ENCODE results near the gene RAB3D. TPM values are rescaled to one million over a fixed set of nuclear protein-coding genes. Genes with fewer than 3 reads are reported as not detected.
"Not testable (repeated sequence)": the region's sequence is repeated elsewhere in the genome, so short reads cannot be mapped to it uniquely, and the experiment has no call there.

The RAB3D gene
- total RNA-seq, 3 donors from 2014 or later, result 4.0 to 4.5 (median 4.3) TPM

DNA sequence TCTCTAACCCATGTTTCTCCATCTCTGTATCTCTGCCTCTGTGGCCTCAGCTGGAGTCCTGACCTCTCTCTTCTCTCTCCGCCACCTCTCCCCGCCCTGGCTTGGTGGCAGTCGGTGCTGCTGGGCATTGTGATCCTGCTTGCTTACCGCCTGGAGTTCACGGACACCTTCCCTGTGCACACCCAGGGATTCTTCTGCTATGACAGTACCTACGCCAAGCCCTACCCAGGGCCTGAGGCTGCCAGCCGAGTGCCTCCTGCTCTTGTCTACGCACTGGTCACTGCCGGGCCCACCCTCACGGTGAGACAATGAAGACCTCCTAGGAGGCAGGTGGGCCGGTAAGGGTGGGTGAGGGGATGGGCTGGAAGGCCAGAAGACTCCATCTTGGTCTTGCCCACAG, 20.0 kb upstream of the RAB3D start:
- Mint-ChIP-seq H3K4me1 (ENCODE audit: low read depth) (peaks cover 10% of the 10 kb centered on the region), H3K36me3 (ENCODE audit: insufficient read depth) (peaks cover under 1% of the 10 kb centered on the region), H3K9me3 (no peaks in the 10 kb centered on the region)

DNA sequence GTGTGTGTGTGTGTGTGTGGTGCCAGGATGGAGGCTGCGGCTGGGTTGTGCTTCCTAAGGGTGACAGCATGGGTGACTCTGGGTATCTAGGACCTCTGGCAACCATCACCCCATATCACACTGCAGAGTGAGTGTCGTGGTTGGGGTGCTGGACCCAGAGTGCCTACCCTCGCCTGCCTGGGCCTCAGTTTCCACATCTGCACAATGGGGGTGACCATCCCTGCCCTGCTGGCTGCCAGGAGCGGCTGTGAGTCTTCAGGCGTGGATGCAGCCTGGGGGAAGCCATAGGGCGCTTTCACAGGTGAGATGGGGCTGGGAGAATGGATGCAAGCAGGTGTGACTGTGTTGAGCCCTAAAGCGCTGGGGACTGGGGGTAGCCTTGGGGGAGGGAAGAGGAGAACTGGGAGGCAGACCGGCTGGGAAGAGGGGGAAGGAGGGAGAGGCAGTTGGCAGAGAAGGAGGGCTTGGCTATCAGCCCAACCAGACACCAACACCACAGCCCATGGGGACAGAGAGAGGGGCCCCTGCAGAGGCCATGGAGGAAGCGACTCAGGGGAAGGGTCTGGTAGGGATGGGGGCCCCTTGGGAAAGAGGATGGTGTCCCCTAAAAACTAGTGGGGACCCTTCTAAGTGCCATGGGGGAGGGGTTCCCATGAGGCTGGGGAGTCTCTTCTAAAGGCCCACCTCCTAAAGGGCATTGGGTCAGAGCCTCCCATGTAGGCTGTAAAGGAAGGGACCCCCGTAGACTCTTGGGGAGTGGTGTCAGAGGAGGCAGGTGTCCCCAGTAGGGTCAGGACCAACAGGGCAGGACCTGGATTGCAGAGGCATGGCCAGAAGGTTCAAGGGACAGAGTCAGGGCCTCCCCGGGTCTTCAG, 17.5 kb upstream of the RAB3D start:
- no peak for DNase-seq
- Mint-ChIP-seq H3K9me3 (no peaks in the 10 kb centered on the region), H3K4me3 (no peak overlapping the region), H3K4me1 (ENCODE audit: low read depth) (peaks cover 10% of the 10 kb centered on the region), H3K36me3 (ENCODE audit: insufficient read depth) (no peaks in the 10 kb centered on the region), H3K27me3 (ENCODE audit: low read depth) (peaks cover 5% of the 10 kb centered on the region)
- no peak for ATAC-seq

More for the DNA sequence above, 20.0 kb upstream of the RAB3D start:
- no peak for DNase-seq
- ATAC-seq, result no peak
- Mint-ChIP-seq H3K27me3 (ENCODE audit: low read depth) (peaks cover 5% of the 10 kb centered on the region), H3K4me3 (no peak overlapping the region)

DNA sequence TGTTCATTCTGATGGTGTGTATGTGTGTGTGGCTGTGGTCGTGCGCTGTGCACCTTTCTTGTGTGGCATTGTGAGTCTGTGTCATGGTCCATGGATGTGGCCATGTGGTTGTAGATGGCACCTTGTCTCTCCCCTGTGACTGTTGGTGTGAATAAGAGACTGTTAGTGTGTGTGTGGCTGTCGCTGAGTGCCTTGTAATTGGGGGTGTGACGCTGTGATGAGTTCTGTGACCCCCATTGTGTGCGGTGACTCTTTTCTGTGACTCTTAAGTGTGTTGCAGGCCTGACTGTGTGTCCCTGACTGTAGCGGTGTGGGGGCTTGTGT, 16.6 kb upstream of the RAB3D start:
- Mint-ChIP-seq H3K9me3 (no peaks in the 10 kb centered on the region), H3K4me3 (peak overlapping the region; percentile 64), H3K36me3 (ENCODE audit: insufficient read depth) (no peaks in the 10 kb centered on the region), H3K4me1 (ENCODE audit: low read depth) (peaks cover 10% of the 10 kb centered on the region), H3K27me3 (ENCODE audit: low read depth) (peaks cover 5% of the 10 kb centered on the region)
- ATAC-seq (no peak), DNase-seq (no peak)

DNA sequence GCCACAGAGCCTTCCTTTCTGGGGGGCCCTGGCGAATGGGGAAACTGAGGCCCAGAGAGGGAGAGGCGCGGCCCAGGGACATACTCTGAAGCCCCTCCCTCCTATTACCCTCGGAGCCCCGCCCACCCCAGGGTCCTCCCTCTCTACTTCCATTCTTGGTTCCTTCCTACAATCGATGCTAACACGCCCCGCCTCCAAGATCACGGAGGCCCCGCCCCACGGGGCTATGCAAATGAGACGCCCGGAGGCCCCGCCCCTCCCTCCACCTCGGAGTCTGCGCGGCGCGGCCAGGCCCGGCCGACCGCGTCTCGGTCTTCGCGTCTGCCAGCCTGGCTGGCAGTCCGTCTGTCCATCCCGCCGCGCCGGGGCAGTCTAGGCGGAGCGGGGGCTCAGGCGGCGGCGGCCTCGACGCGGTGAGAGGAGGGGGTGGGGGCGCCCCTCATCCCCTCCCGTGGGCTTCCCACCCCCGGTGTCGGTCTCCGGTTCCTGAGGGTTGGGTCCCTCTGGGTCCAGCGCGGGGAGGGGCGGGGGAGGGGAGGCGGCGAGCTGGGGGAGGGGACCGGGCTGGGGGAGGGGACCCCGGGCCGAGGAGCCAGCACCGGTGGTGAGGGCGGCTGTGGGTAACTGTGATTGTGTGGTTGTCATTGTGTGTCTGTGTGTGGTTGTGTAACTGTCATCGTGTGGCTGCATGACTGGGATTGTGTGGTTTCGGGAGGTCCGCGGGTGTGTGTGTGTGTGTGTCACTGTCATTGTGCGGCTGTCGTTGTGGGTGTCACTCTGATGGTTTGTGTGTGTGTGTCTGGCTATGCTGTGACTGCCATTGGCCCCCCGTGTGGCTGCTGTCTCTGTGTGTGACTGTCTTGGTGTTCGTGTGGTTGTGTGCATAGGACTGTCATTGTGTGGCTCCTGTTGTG, 16.0 kb upstream of the RAB3D start, which contains the start of gene PLPPR2:
PLPPR2 (plus strand) TSS at position 273 of the 914 bp plus-strand sequence. CDS start 2,242 bp downstream, outside the sequence.
- DNase-seq (peak; percentile 74), ATAC-seq (peak; percentile 95 to 96)
- no peaks in the 10 kb centered on the region for H3K9me3 Mint-ChIP-seq
- H3K27me3 Mint-ChIP-seq (ENCODE audit: low read depth), result peaks cover 5% of the 10 kb centered on the region
- H3K4me3 Mint-ChIP-seq, result peak within 1 kb of the TSS; percentile 64
- peaks cover 10% of the 10 kb centered on the region for H3K4me1 Mint-ChIP-seq (ENCODE audit: low read depth)
- no peaks in the 10 kb centered on the region for H3K36me3 Mint-ChIP-seq (ENCODE audit: insufficient read depth)

DNA sequence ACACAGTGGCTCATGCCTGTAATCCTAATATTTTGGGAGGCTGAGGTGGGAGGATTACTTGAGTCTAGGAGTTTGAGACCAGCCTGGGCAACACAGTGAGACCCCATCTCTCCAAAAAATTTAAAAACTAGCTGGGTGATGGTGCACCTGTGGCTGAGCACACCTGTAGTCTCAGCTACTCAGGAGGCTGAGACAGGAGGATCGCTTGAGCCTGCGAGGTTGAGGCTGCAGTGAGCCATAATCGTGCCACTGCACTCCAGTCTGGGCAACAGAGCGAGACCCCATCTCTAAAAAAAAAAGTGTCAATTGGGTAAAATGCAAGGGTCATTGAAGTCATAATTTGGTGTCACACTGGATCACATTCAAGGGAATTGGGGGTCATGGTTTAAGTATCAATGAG, 14.6 kb upstream of the RAB3D start:
- H3K4me3 Mint-ChIP-seq; H3K36me3 Mint-ChIP-seq (ENCODE audit: insufficient read depth); H3K27me3 Mint-ChIP-seq (ENCODE audit: low read depth); ATAC-seq; DNase-seq; H3K4me1 Mint-ChIP-seq (ENCODE audit: low read depth); H3K9me3 Mint-ChIP-seq: not testable (repeated sequence)

DNA sequence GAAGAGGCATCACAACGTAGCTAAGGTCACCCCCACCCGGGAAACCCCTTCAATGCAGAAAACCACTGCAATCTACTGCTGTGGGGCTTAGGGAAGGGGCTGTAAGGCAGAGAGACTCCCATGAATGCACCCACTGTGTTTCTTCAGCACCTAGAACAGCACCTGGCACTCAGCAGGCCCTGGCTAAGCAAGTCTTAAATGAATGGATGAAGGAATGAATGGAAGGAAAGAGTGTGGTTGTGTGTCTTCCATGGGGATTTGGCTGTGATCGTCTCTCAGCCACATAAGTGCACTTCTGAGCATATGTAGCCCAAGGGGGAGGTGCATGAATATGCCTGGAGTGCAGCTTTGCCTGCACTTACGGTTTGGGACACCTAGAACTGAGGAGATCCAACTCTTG, 9.7 kb upstream of the RAB3D start:
- peaks cover 26% of the 10 kb centered on the region for H3K4me1 Mint-ChIP-seq (ENCODE audit: low read depth)
- DNase-seq, result no peak
- ATAC-seq, result no peak
- H3K9me3 Mint-ChIP-seq, result no peaks in the 10 kb centered on the region
- H3K27me3 Mint-ChIP-seq (ENCODE audit: low read depth), result no peaks in the 10 kb centered on the region
- no peak overlapping the region for H3K4me3 Mint-ChIP-seq
- H3K36me3 Mint-ChIP-seq (ENCODE audit: insufficient read depth), result peaks cover 2% of the 10 kb centered on the region

DNA sequence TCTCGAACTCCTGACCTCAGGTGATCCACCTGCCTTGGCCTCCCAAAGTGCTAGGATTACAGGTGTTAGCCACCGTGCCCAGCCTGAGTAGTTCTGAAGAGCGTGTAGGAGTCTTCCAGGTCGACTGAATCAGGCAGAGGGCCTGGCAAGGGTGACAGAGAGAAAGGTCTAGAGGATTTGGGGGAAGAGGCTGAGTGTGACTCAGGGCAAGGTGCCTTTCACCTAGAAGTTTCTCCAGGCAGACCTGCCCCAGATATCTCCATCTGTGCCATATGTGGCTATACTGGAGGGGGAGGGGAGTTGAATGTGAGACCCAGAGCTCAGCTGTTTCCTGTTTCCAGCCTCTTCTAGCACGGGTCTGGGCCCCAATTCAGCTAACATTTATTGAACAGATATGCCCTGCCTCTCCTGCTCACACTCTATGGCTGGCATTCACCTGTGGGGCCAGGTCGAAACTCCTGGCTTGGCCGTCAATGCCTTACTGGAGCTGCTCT, 8.1 kb upstream of the RAB3D start:
- H3K27me3 Mint-ChIP-seq (ENCODE audit: low read depth), result no peaks in the 10 kb centered on the region
- DNase-seq (no peak), ATAC-seq (no peak)
- peaks cover 2% of the 10 kb centered on the region for H3K36me3 Mint-ChIP-seq (ENCODE audit: insufficient read depth)
- peak overlapping the region; percentile 97 for H3K4me3 Mint-ChIP-seq
- H3K4me1 Mint-ChIP-seq (ENCODE audit: low read depth), result peaks cover 26% of the 10 kb centered on the region
- no peaks in the 10 kb centered on the region for H3K9me3 Mint-ChIP-seq

DNA sequence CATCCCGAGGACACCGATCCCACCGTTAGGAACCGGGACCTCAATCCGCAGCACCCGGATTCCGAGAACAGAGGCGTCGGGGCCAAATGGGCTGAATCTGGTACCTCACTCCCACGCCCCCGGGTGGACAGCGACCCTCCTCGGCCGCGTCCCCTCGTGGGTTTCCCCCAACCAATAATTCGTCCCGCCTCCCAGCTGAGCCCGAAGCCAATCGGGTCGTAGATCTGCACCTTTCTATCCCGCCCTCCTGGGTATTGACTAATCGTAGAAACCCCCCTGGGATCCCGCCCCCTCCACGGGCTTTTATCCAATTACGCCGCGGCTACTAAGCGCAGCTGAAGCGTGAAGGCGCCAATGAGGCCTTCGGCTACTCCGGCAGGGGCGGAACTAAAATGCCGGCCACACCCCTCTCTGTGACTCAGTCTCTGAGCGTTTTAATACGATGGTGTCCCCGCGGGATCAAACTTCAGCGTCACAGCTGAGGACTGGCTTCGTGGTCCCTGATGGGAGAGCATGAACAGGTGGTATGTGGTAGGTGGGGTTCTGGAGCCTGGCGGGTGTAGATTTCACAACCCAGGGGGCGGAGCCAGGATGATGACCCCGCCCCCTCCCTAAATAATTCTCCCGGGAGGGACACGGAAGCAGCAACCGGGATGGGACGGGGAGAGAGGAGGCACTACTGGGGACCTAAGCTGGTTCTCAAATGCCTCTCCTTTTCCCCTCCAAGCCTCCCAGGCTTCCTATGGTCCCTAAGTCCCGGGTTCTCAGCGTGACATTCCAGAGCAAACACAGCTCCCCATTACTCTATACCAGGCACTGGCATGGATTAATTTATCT, 6.9 kb upstream of the RAB3D start, which contains the start of the genes CCDC159 and TMEM205:
CCDC159 (plus strand) TSS at position 416 of the 837 bp plus-strand sequence; CDS start at position 504, 88 bp downstream.
TMEM205 (minus strand) TSS at position 165 of the 837 bp plus-strand sequence. CDS start 649 bp downstream, outside the sequence.
- Mint-ChIP-seq H3K36me3 (ENCODE audit: insufficient read depth) (peaks cover 2% of the 10 kb centered on the region), H3K4me1 (ENCODE audit: low read depth) (peaks cover 26% of the 10 kb centered on the region), H3K9me3 (no peaks in the 10 kb centered on the region), H3K27me3 (ENCODE audit: low read depth) (no peaks in the 10 kb centered on the region), H3K4me3 (peak within 1 kb of the TSS; percentile 97)
- DNase-seq, result peak; percentile 98
- peak; percentile 99 for ATAC-seq

DNA sequence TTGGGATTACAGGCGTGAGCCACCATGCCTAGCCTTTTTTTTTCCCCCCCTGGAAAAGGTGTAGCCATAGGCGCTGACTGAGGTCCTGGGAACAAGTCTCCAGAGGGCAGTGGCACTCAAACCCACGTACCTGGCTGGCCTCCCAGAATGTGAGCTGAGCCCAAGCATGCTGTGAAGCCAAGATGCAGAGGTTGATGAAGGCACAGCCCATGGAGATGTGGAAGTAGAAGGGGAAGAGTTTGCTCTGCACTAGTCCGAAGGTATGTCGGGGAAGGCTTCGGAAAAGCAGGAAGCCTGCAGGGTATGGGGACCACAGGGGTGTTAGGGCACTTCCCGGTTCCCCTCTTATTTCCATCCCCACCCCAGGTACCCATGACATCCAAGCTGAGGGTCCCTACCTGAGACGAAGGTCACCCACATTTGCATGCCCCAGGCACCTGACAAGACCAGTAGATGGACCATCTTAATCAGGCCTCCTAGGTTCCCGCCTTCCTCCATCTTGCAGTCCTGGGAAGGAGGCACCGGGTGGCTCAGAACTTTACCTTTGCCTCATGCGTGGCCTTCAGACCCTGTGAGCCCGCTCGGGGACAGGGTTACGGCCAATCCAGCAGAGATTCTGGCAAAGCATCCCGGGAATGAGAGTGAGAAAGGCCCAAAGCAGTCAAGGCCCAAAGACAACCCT, 5.8 kb upstream of the RAB3D start:
- no peak for DNase-seq
- peak overlapping the region; percentile 97 for H3K4me3 Mint-ChIP-seq
- no peaks in the 10 kb centered on the region for H3K9me3 Mint-ChIP-seq
- H3K4me1 Mint-ChIP-seq (ENCODE audit: low read depth), result peaks cover 26% of the 10 kb centered on the region
- no peaks in the 10 kb centered on the region for H3K27me3 Mint-ChIP-seq (ENCODE audit: low read depth)
- no peak for ATAC-seq
- peaks cover 2% of the 10 kb centered on the region for H3K36me3 Mint-ChIP-seq (ENCODE audit: insufficient read depth)

DNA sequence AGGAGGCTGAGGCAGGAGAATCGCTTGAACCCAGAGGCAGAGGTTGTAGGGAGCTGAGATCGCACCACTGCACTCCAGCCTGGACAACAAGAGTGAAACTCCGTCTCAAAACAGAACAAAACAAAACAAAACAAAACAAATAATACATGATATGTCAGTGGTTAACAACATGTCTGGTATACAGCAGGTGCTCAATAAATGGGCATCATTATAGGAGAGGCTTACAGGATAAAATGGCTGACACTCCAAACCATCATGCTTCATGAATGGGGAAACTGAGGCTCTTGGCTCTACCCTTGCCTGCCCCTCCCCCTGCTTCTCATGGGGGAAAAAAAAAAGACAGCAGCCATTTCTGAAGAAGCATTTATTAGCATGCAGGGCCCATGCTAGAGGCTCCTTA, 3.0 kb upstream of the RAB3D start:
- DNase-seq (no peak), ATAC-seq (no peak)
- no peaks in the 10 kb centered on the region for H3K36me3 Mint-ChIP-seq (ENCODE audit: insufficient read depth)
- H3K9me3 Mint-ChIP-seq, result no peaks in the 10 kb centered on the region
- no peaks in the 10 kb centered on the region for H3K27me3 Mint-ChIP-seq (ENCODE audit: low read depth)
- H3K4me1 Mint-ChIP-seq (ENCODE audit: low read depth), result peaks cover 43% of the 10 kb centered on the region
- no peak overlapping the region for H3K4me3 Mint-ChIP-seq

DNA sequence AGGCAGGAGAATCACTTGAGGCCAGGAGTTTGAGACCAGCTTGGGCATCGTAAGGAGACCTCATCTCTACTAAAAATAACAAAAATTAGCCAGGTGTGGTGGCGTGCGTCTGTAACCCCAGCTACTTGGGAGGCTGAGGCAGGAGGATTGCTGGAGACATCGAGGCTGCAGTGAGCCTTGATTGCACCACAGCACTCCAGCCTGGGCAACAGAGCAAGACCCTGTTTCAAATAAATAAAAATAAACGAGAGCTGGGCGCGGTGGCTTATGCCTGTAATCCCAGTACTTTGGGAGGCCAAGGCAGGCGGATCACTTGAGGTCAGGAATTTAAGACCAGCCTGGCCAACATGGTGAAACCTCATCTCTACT, 626 bp upstream of the RAB3D start:
- H3K9me3 Mint-ChIP-seq; H3K27me3 Mint-ChIP-seq (ENCODE audit: low read depth); DNase-seq; ATAC-seq: not testable (repeated sequence)
- H3K36me3 Mint-ChIP-seq (ENCODE audit: insufficient read depth), result peaks cover 13% of the 10 kb centered on the region
- peaks cover 27% of the 10 kb centered on the region for H3K4me1 Mint-ChIP-seq (ENCODE audit: low read depth)
- peak overlapping the region; percentile 77 for H3K4me3 Mint-ChIP-seq

DNA sequence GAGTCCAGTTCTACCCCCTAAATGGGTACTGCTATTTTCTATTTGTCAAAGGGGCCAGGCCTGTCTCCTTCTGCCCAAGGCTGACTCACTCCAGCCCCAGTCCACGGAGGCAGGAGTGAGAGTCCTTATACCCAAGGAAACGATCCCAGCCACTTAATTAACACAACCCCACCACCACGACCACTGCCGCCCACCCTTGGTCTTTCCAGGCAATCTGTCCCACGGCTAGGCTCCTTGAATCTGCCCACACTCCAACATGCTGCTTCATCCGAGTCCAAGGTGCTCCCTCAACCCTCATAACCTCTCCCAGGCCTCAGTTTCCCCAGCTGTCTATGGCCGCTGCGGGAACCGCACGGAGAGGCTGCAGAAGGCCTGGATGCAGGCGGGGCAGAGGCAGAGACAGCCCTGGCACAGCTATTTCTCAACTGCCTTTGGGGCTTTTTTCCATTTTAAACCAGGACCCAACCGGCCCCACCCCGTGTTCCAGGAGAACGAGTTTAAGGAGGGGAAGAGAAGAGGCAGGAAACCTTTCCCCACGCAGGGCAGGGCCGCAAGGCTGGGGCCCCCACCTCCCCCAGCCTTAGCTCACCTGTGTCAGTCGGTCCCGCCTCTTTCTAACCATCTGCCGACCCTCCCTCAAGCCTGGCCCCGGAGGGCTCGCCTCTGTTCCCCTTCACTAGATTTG, 746 bp downstream of the RAB3D start:
- peak overlapping the region; percentile 77 for H3K4me3 Mint-ChIP-seq
- H3K36me3 Mint-ChIP-seq (ENCODE audit: insufficient read depth), result peaks cover 18% of the 10 kb centered on the region
- H3K4me1 Mint-ChIP-seq (ENCODE audit: low read depth), result peaks cover 23% of the 10 kb centered on the region
- ATAC-seq (peak in 1 of 2 donors; percentile 11), DNase-seq (no peak)
- H3K27me3 Mint-ChIP-seq (ENCODE audit: low read depth), result no peaks in the 10 kb centered on the region
- peaks cover 6% of the 10 kb centered on the region for H3K9me3 Mint-ChIP-seq

DNA sequence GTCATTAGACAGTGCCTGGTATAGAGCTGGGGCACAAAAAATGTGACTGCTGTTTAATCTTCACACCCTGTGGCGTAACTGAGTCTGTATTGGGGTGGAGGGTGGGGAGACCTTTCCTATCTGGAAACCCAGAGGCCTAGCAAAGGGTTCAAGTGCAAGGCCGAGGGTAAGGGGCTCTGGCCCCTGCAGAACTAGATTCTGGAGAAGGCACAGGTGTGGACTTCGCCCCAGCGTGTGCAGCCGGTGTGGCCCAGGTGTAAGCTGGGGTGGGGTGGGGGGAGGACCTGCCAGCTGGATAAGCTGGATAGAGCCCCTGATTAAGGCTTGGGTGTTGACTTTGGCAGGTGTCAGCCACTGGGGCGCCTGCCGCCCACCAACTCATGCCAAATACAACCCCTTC, 1.3 kb downstream of the RAB3D start:
- H3K4me3 Mint-ChIP-seq, result no peak overlapping the region
- H3K4me1 Mint-ChIP-seq (ENCODE audit: low read depth), result peaks cover 23% of the 10 kb centered on the region
- H3K36me3 Mint-ChIP-seq (ENCODE audit: insufficient read depth), result peaks cover 18% of the 10 kb centered on the region
- H3K9me3 Mint-ChIP-seq, result peaks cover 6% of the 10 kb centered on the region
- no peak for DNase-seq
- no peak for ATAC-seq
- no peaks in the 10 kb centered on the region for H3K27me3 Mint-ChIP-seq (ENCODE audit: low read depth)
